PC-3 (cell line): ENCODE data around the gene ASPHD2. TPM values are rescaled to one million over a fixed set of nuclear protein-coding genes. Genes with fewer than 3 reads are reported as not detected.

Source experiments
- ATAC-seq: fragments of 200-7000 bp; cut with Tn5 transposase; 2 replicates; pipeline ENCODE4 v1.9.1; 2020; ENCODE audit warnings: mild to moderate bottlenecking, moderate library complexity
- BruUV-seq: library from RNA; stranded (reverse); fragments of 400-500 nt; replicated peaks from 2 replicates; lab custom pipeline; 2021; lab: Mats Ljungman, UMichigan
- CTCF ChIA-PET: fragments of 300-600 bp; sonication (Branson Sonifier 250); formaldehyde crosslinking; loops from one replicate; lab custom pipeline; 2022; ENCODE audit warnings: antibody characterized with exemption; lab: Charles Lee
- POLR2A ChIA-PET: fragments of 300-600 bp; sonication (Branson Sonifier 250); formaldehyde crosslinking; loops from one replicate; lab custom pipeline; 2022; ENCODE audit warnings: antibody characterized with exemption; ENCODE audit not compliant: unreplicated experiment; lab: Charles Lee
- DNase-seq: peaks from one replicate; pipeline ENCODE4 v3.0.0-alpha.2; 2015
- H2AFZ ChIP-seq: fragments of 300-600 bp; sonication (generic); 2 replicates; pipeline ENCODE4 v1.6.0; 2016; ENCODE audit warnings: antibody characterized with exemption, low read length
- H3F3A ChIP-seq: fragments of 300-600 bp; sonication (generic); one replicate; pipeline ENCODE4 v1.6.0; 2017; ENCODE audit warnings: antibody characterized with exemption, low read length, control low read depth, mild to moderate bottlenecking; ENCODE audit not compliant: unreplicated experiment
- H3K27ac ChIP-seq: fragments of 300-600 bp; sonication (generic); 2 replicates; pipeline ENCODE4 v1.5.1; 2016; ENCODE audit warnings: mild to moderate bottlenecking, low read length
- H3K27me3 ChIP-seq: fragments of 300-600 bp; sonication (generic); 2 replicates; pipeline ENCODE4 v1.6.1; 2016; ENCODE audit warnings: low read length, mixed read lengths
- H3K36me3 ChIP-seq: fragments of 300-600 bp; sonication (generic); 2 replicates; pipeline ENCODE4 v1.6.1; 2016; ENCODE audit warnings: low read depth, mixed run types, low read length, mixed read lengths
- H3K4me1 ChIP-seq: fragments of 300-600 bp; sonication (generic); 2 replicates; pipeline ENCODE4 v1.5.1; 2016; ENCODE audit warnings: low read length; ENCODE audit not compliant: insufficient read depth
- H3K4me2 ChIP-seq: fragments of 300-600 bp; sonication (generic); 2 replicates; pipeline ENCODE4 v1.6.0; 2016; ENCODE audit warnings: low read length
- H3K4me3 ChIP-seq: fragments of 300-600 bp; sonication (generic); 2 replicates; pipeline ENCODE4 v1.5.1; 2016; ENCODE audit warnings: mild to moderate bottlenecking, low read length, mixed read lengths
- H3K79me2 ChIP-seq: fragments of 300-600 bp; sonication (generic); 2 replicates; pipeline ENCODE4 v1.6.1; 2017; ENCODE audit warnings: low read length, mixed read lengths
- H3K9ac ChIP-seq: fragments of 300-600 bp; sonication (generic); 2 replicates; pipeline ENCODE4 v1.6.0; 2016; ENCODE audit warnings: mild to moderate bottlenecking, low read length
- H3K9me2 ChIP-seq: fragments of 300-600 bp; sonication (generic); replicated peaks from 2 replicates; pipeline ENCODE4 v1.6.1; 2016; ENCODE audit warnings: mixed run types, low read length, mixed read lengths
- H3K9me3 ChIP-seq: fragments of 300-600 bp; sonication (generic); 2 replicates; pipeline ENCODE4 v1.6.1; 2016; ENCODE audit warnings: low read length, mixed read lengths
- H4K20me1 ChIP-seq: fragments of 300-600 bp; sonication (generic); 2 replicates; pipeline ENCODE4 v1.6.1; 2016; ENCODE audit warnings: low read length, mixed read lengths
- EZH2 ChIP-seq: fragments of 300-600 bp; sonication (generic); IDR thresholded peaks from one replicate; pipeline ENCODE4 v1.6.1; 2017; ENCODE audit warnings: antibody characterized with exemption, mild to moderate bottlenecking, low read length; ENCODE audit not compliant: unreplicated experiment
- EZH2phosphoT487 ChIP-seq: fragments of 300-600 bp; sonication (generic); IDR thresholded peaks from 2 replicates; pipeline ENCODE4 v1.6.1; 2018; ENCODE audit warnings: mild to moderate bottlenecking, antibody characterized with exemption, low read length, borderline replicate concordance
- intact Hi-C: fragments of 100-400 bp; cut with micrococcal nuclease; formaldehyde crosslinking; loops from 2 replicates; pipeline ENCODE4 v1.9.0; 2023
- total RNA-seq: library from RNA; depleted of rRNA; stranded (reverse); fragments of >200 nt; gene quantifications from 2 replicates; pipeline ENCODE4 v1.2.3, GENCODE V29; 2014
- TF ChIP-seq, protein P1 (sequence below): fragments of 300-600 bp; sonication (generic); conservative IDR thresholded peaks from 2 replicates; pipeline ENCODE4 v1.5.1; 2017; ENCODE audit warnings: antibody characterized with exemption, low read depth, mild to moderate bottlenecking, low read length

ASPHD2 gene
- total RNA-seq, 1 experiment from 2014 or later = 2.1 TPM

DNA sequence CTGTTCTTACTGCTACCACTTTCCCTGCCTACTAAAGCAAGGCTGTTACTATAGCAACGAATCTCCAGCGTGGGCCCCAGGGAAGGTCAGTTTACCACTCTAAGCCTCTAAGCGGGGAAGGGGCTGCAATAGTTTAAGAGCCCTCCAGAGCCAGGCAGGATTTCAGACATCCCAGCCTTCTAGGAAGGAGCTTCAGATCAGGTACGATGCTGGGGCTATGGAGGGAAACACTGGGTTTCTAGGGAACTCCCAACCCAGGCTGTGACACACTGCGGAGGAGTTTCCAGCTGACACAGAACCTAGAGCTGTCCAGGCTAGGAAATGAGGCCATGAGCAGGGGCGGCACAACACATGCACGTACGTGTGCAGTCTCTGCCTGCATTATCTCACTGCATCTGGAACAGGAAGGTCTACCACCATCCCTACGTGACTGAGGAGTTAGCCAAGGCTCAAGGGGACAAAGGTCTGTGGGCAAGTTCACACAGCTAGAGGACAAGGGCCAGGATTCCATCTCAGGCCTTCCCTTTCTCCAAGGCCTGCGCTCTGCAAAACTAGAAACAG, 34.1 kb downstream of the ASPHD2 start:
- no peak overlapping the region for H3K27ac ChIP-seq
- intact Hi-C loops = no loop called here

DNA sequence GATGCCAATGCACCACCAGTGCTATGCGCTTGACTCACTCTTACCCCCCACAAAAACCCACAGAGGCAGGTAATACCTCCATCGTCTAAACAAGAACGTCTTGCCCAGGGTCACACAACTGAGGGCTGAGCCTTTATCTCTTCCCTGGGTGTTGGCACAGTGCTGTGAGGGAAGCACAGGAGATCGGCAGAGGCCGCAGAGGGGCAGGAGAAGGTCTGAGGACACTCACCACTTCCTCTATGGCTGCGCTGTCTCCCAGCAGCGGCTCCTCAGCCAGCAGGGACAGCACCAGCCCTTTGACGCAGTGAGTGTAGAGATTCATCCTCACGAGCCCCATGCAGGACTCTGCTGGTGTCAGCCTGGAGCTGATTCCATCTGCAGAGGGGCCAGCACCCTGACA, 34.6 kb downstream of the ASPHD2 start:
- DNase-seq (no peak), ATAC-seq (no peak)
- no peak for TF ChIP-seq EZH2phosphoT487
- no peak for TF ChIP-seq EZH2
- TF ChIP-seq, protein P1, sequence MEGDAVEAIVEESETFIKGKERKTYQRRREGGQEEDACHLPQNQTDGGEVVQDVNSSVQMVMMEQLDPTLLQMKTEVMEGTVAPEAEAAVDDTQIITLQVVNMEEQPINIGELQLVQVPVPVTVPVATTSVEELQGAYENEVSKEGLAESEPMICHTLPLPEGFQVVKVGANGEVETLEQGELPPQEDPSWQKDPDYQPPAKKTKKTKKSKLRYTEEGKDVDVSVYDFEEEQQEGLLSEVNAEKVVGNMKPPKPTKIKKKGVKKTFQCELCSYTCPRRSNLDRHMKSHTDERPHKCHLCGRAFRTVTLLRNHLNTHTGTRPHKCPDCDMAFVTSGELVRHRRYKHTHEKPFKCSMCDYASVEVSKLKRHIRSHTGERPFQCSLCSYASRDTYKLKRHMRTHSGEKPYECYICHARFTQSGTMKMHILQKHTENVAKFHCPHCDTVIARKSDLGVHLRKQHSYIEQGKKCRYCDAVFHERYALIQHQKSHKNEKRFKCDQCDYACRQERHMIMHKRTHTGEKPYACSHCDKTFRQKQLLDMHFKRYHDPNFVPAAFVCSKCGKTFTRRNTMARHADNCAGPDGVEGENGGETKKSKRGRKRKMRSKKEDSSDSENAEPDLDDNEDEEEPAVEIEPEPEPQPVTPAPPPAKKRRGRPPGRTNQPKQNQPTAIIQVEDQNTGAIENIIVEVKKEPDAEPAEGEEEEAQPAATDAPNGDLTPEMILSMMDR = no peak
- Histone ChIP-seq H2AFZ (no peak overlapping the region), H3K4me3 (no peak overlapping the region), H3K9me2 (no peaks in the 10 kb centered on the region), H3F3A (no peaks in the 10 kb centered on the region), H4K20me1 (no peaks in the 10 kb centered on the region), H3K27me3 (no peaks in the 10 kb centered on the region), H3K4me2 (no peak overlapping the region), H3K79me2 (no peaks in the 10 kb centered on the region), H3K36me3 (peaks cover 2% of the 10 kb centered on the region; the same call in 1 of the 2 replicates), H3K4me1 (no peaks in the 10 kb centered on the region), H3K27ac (no peak overlapping the region), H3K9ac (no peak overlapping the region), H3K9me3 (no peaks in the 10 kb centered on the region)
- ChIA-PET POLR2A (no interaction called here), CTCF (no interaction called here)
- intact Hi-C loops = no loop called here
- BruUV-seq = no TSS peak

More for the DNA sequence above, 34.1 kb downstream of the ASPHD2 start:
- no peak overlapping the region for H3K4me2 ChIP-seq
- no peaks in the 10 kb centered on the region for H3F3A ChIP-seq
- H3K79me2 ChIP-seq = no peaks in the 10 kb centered on the region
- TF ChIP-seq, protein P1 = no peak
- TF ChIP-seq EZH2 = no peak
- no peak for TF ChIP-seq EZH2phosphoT487
- ATAC-seq = no peak
- no peaks in the 10 kb centered on the region for H3K9me3 ChIP-seq
- H2AFZ ChIP-seq = no peak overlapping the region
- no TSS peak for BruUV-seq
- POLR2A ChIA-PET = no interaction called here
- no peaks in the 10 kb centered on the region for H3K9me2 ChIP-seq
- no peaks in the 10 kb centered on the region for H3K27me3 ChIP-seq
- CTCF ChIA-PET = no interaction called here
- no peak overlapping the region for H3K4me3 ChIP-seq
- no peaks in the 10 kb centered on the region for H3K4me1 ChIP-seq
- H4K20me1 ChIP-seq = no peaks in the 10 kb centered on the region
- H3K36me3 ChIP-seq = peaks cover 2% of the 10 kb centered on the region; the same call in 1 of the 2 replicates
- no peak overlapping the region for H3K9ac ChIP-seq
- no peak for DNase-seq

DNA sequence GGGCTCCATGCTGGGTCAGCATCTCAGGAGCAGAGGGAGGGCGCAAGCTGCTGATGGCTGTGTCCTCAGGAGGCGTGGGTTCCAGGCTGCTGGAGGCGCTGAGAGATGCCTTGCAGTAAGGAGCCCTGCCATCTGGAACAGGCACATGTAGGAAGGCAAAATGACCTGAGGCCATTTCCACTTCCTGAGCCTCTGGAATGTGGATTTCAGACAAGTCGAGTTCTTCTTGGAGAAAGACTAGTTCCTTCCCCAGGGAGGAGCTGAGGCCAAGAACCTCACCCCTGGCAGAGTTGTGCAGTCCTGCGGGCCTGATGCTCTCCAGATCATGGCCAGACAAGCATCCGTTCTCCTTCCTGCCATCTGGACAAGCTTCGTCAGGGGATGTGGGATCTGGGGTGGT, 35.3 kb downstream of the ASPHD2 start:
- CTCF ChIA-PET = no interaction called here
- DNase-seq (no peak), ATAC-seq (no peak)
- Histone ChIP-seq H3K4me2 (no peak overlapping the region), H2AFZ (no peak overlapping the region), H3K9ac (no peak overlapping the region), H3K9me2 (no peaks in the 10 kb centered on the region), H3K27ac (no peak overlapping the region), H3K79me2 (no peaks in the 10 kb centered on the region), H3F3A (no peaks in the 10 kb centered on the region), H3K9me3 (no peaks in the 10 kb centered on the region), H3K4me1 (no peaks in the 10 kb centered on the region), H3K36me3 (peaks cover 2% of the 10 kb centered on the region; the same call in 1 of the 2 replicates), H3K4me3 (no peak overlapping the region), H4K20me1 (no peaks in the 10 kb centered on the region), H3K27me3 (no peaks in the 10 kb centered on the region)
- TF ChIP-seq, protein P1 = no peak
- POLR2A ChIA-PET = no interaction called here
- intact Hi-C loops = no loop called here
- no TSS peak for BruUV-seq
